ENCODE results near the gene DYRK1B. TPM values are rescaled to one million over a fixed set of nuclear protein-coding genes. Genes with fewer than 3 reads are reported as not detected.

The DYRK1B gene
- polyA plus RNA-seq, 1 of the 3 experiments (the other 2 are of a cell fraction) = 17.2 TPM

GRCh38 chr19:39824143-39825092 is 9.5 kb downstream of the DYRK1B start (continued):
- peak; percentile 76 for TF ChIP-seq RFX5 (IDR thresholded peaks at IDR 0.05; ENCODE audit: low read length)
- TF ChIP-seq USF2 (IDR thresholded peaks at IDR 0.05; ENCODE audit: borderline replicate concordance, low read depth, low read length) = no peak
- no peak for TF ChIP-seq GATA2 (CRISPR knock-in tag; IDR thresholded peaks at IDR 0.05)
- peak; percentile 69 for TF ChIP-seq MXI1 (IDR thresholded peaks at IDR 0.05; ENCODE audit: low read depth, low read length)
- TF ChIP-seq EP300 (IDR thresholded peaks at IDR 0.05; ENCODE audit: borderline replicate concordance in 1 of 2, low read depth in 1 of 2, low read length in 1 of 2) = no peak
- no peak for TF ChIP-seq GABPA (IDR thresholded peaks at IDR 0.05; ENCODE audit: low read depth)
- TF ChIP-seq, protein P1, sequence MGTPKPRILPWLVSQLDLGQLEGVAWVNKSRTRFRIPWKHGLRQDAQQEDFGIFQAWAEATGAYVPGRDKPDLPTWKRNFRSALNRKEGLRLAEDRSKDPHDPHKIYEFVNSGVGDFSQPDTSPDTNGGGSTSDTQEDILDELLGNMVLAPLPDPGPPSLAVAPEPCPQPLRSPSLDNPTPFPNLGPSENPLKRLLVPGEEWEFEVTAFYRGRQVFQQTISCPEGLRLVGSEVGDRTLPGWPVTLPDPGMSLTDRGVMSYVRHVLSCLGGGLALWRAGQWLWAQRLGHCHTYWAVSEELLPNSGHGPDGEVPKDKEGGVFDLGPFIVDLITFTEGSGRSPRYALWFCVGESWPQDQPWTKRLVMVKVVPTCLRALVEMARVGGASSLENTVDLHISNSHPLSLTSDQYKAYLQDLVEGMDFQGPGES (IDR thresholded peaks at IDR 0.05; ENCODE audit: low read depth, low read length) = peak; percentile 35; the same call in 1 of the 2 replicates
- no peak; the same call in 1 of the 2 replicates for TF ChIP-seq FOXM1 (IDR thresholded peaks at IDR 0.05; ENCODE audit: low read depth)
- TF ChIP-seq, protein P2, sequence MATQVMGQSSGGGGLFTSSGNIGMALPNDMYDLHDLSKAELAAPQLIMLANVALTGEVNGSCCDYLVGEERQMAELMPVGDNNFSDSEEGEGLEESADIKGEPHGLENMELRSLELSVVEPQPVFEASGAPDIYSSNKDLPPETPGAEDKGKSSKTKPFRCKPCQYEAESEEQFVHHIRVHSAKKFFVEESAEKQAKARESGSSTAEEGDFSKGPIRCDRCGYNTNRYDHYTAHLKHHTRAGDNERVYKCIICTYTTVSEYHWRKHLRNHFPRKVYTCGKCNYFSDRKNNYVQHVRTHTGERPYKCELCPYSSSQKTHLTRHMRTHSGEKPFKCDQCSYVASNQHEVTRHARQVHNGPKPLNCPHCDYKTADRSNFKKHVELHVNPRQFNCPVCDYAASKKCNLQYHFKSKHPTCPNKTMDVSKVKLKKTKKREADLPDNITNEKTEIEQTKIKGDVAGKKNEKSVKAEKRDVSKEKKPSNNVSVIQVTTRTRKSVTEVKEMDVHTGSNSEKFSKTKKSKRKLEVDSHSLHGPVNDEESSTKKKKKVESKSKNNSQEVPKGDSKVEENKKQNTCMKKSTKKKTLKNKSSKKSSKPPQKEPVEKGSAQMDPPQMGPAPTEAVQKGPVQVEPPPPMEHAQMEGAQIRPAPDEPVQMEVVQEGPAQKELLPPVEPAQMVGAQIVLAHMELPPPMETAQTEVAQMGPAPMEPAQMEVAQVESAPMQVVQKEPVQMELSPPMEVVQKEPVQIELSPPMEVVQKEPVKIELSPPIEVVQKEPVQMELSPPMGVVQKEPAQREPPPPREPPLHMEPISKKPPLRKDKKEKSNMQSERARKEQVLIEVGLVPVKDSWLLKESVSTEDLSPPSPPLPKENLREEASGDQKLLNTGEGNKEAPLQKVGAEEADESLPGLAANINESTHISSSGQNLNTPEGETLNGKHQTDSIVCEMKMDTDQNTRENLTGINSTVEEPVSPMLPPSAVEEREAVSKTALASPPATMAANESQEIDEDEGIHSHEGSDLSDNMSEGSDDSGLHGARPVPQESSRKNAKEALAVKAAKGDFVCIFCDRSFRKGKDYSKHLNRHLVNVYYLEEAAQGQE (IDR thresholded peaks at IDR 0.05; ENCODE audit: low read depth, low read length) = no peak
- 0 out of 2 replicates have a peak, but pooled peaks have one; percentile 42 for TF ChIP-seq MAX (IDR thresholded peaks at IDR 0.05; ENCODE audit: low read depth)
- TF ChIP-seq SMC3 (IDR thresholded peaks at IDR 0.05; ENCODE audit: low read depth, low read length) = no peak; the same call in 1 of the 2 replicates
- TF ChIP-seq YY1 (IDR thresholded peaks at IDR 0.05; ENCODE audit: low read depth) = peak; percentile 37; the same call in 1 of the 2 replicates
- TF ChIP-seq FOXJ3 (CRISPR knock-in tag; IDR thresholded peaks at IDR 0.05) = no peak
- TF ChIP-seq ELF1 (IDR thresholded peaks at IDR 0.05) = no peak

All from SK-N-SH (cell line).